ENCODE data around the gene MRPS11. TPM values are rescaled to one million over a fixed set of nuclear protein-coding genes. Genes with fewer than 3 reads are reported as not detected.
A peak's percentile ranks its signal among the peaks of the same experiment; 100 is the strongest.
"Not testable (repeated sequence)": the region's sequence is repeated elsewhere in the genome, so short reads cannot be mapped to it uniquely, and the experiment has no call there.

The MRPS11 gene
- total RNA-seq, 1 donor from 2014 or later = 30.8 TPM

DNA sequence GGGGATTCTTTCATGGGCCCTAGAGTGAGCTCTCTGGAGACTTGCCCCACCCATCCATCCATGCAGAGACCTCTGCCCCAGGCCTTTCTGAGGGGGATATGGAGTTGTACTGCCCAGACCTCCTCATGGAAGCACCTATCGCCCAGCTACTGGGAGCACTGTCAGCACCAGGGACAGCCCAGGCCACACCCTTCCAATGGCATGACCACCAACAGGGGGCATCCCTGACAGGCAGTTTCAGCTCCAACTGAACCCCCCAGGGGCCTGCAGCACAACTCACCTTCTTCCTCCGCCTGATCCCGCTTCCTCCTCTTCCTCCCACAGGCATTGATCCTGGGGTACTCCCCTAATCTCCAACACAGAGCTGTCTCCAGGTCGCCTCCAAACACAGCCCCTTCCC, 21.8 kb downstream of the MRPS11 start:
- DNase-seq (ENCODE audit: low read depth in 2 of 2) = no peak

DNA sequence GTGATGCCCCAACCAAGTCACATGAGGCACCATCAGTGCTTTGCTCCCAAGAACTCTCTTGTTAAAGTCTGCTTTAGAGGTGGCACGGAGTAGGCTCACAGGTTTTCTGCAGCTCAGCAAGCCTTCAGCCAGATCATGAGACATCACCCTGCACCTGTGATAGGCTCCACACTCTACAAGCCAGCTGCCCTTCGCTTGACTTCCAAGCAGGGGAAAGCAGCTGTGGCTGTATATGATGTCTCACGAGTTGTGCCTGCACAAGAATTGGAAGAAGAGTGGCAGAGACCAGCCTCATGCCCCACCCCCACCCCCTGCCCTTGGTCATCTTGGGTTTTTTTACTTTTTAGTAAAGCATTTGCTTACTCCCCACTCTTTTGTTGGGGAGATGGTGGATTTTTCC, 22.5 kb downstream of the MRPS11 start:
- no peak for DNase-seq (ENCODE audit: low read depth in 2 of 2)

DNA sequence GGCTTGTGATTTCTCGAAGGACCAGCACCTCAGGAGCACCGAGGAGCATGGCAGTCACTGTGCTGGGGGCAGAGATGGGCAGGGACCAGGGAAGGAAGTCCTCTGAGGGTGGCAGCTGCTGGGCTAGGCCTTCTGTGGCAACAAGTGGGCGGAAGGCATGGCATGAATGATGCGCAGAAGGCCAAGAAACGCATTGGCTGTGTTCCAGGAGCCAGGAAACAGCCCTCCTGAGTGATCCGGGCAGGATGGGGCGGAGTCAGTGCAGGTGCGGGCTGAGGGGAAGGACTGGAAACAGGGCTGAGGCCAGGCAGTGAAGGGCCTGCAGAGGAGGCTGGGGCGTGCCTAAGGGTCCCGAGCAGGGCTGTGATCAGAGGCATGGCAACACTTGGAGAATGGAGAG, 23.6 kb downstream of the MRPS11 start:
- DNase-seq (ENCODE audit: low read depth in 2 of 2) = no peak

DNA sequence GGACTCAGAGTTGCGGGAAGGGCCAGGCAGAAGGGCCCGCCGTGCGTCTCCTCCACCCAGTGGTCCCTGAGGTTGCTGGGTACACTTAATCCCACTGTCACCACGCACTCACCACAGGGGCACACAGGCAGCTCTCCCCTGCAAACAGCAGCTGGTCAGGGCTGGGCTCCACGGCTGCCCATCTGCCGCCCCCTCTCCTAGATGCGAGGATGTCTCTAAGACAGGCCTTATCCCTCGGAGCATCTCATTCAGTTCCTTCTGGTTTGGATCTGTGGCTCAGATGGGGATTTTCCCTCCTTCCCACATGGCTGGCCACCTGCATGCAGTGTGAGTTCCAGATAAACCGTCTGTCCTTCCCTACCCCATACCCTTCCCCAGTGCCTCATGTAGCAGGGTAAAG, 26.3 kb downstream of the MRPS11 start:
- DNase-seq (ENCODE audit: low read depth in 2 of 2) = no peak

DNA sequence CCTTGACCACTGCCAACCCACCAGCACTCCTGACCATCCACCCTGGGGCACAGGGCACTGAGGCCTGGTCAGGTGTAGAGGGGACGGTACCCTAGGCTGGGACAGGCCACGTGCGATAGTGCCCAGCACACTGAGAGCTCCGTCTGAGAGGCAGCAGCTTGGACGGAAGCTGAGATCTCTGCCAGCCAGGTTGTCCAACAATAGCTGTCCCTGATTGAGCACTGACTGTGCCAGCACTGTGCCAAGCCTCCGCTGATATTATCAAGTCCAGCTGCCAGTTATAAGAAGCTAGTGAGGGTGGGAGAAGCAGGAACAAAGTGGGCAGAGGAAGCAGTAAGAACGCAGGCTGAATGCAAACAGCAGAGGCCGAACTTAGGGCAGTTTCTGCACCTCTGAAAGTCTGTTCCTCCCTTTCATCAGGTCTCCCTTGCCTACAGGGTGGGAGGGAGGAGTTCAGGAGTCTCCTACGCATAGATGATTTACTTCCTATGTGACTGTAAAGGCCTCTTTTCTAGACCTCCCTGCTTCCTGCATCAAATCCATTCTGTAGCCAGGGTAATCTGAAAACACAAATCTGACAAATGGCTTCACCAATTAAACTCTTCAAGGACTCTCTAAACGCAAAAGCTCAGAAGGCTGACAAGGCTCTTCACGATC, 29.7 kb downstream of the MRPS11 start:
- DNase-seq (ENCODE audit: low read depth in 2 of 2) = no peak

DNA sequence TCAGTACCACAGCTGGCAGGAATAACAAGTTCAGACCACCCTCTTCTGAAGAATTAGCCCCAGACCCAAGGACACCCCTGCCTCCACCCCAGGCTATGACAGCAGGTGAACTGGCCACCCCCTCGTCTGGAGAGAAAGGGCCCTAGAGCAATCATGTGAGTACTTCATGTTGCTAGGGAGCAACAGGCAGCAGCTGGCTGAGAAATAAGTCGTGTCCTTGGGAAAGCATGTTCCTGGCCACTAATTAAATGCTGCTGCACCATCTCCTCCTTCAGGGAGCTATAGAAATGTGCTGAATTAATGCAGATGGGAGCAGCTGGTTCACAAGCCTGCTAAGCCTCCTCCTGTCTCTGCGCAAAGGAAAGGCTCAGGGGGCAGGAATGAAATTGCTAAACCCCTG, 31.5 kb downstream of the MRPS11 start:
- DNase-seq (ENCODE audit: low read depth in 2 of 2) = no peak

DNA sequence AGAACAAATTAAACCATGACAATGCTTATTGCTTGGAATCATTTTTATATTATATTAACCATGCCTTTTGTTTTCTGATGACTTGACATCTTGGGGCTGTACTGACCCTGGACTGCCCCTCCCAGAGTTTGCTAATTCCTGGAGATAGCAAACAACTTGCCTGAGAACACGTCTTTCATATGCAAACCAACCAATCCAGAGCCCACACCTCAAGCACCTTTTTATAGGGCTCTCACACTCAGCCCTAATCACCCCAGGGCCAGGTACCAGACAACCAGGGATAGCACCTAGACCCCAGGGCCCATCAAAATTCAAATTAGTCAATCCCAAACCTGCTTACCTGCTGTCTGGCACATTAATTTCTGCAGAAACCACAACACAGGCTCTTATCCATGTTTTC, 36.9 kb downstream of the MRPS11 start:
- DNase-seq (ENCODE audit: low read depth in 2 of 2) = no peak

DNA sequence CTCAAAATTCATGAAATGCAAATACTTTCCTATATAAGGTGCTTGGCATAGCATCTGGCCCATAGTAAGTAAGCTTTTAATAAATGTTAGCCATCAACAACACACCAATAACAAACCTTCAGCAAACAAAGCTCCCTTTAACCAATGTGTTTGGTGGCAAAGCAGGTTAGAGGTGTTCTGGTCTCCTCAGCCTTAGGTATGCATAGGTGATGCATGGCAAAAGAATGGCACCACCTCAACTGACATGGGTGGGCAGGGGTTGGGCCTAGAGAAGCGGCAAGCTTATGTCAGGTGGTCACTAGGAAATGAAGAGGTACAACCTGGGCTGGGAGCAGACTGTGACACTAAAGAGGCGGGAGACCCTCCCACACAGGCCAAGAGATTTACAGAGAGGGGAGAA, 38.2 kb downstream of the MRPS11 start:
- DNase-seq (ENCODE audit: low read depth in 2 of 2) = no peak

DNA sequence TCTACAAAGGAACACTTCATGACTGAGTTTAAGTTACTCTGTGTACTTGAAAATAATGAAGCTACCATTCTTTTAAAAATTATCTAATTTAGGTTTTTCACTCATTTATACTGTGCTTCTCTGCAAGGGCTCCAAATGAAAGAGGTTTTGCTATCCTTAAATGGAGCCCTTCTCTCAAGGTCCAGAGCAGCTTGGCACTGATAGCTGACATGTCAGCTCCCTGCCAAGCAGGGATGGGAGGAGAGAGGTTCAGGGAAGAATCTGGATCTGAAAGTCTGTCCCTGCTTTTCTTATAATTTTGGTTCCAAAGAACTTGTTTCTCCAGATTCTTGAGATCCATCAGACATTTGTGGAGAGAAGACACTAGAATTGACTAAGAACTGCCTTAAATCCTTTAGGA, 39.1 kb downstream of the MRPS11 start:
- DNase-seq (ENCODE audit: low read depth in 2 of 2) = no peak

DNA sequence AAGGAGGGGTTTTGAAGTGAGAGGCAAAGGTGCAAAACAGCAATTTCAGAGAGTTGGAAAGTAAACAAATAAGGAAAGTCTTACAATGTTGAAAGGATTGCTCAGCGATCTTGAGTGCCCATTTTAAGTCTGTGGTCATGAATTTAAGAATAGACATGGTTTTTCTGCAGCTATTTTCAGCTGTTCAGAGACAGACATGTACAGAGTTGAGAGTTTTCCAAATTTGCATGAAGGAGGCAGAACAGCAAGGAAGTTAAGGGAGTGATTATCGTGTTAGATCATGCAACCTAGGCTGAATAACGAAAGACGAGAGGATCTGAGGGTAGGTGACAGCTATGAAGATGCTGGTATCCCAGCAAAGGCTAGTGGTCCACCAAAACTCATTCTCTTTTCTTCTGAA, 41.8 kb downstream of the MRPS11 start:
- DNase-seq (ENCODE audit: low read depth in 2 of 2) = no peak

DNA sequence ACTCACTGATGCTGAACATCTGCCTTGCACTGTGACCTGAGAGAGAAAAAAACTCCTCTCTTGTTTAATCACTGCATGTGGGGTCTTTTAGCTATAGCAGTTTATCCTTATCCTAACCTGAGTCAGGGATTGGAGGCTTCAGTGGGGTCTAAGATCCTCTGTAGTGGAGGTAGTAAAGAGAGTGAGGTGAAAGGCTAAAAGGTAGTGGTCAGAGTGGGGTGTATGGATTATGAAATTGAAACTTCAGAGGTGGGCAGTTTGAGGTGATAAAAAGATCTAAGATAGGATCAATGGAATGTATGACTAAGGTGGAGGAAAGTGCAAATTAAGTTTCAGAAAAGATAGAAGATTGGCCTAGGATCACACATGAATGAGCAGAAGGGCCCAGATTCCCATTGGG, 42.5 kb downstream of the MRPS11 start:
- DNase-seq (ENCODE audit: low read depth in 2 of 2) = no peak

DNA sequence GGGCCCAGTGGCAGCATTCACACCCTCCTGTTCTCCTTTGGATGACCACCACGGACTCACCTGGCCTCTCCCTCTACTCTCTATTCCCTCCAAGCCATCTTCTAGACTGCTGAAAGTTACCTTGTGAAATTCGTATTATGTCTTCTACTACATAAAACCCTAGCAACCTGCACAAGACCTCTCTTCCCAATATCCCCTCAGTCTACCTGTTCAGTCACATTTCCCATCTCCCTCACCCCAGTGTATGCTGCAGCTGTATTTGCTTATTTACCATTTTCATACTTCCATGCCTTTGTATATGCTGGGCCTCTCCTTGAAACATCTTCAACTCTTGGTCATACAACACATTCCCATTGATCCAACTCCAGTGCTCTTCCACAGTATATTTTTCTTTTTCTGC, 43.7 kb downstream of the MRPS11 start:
- no peak for DNase-seq (ENCODE audit: low read depth in 2 of 2)

DNA sequence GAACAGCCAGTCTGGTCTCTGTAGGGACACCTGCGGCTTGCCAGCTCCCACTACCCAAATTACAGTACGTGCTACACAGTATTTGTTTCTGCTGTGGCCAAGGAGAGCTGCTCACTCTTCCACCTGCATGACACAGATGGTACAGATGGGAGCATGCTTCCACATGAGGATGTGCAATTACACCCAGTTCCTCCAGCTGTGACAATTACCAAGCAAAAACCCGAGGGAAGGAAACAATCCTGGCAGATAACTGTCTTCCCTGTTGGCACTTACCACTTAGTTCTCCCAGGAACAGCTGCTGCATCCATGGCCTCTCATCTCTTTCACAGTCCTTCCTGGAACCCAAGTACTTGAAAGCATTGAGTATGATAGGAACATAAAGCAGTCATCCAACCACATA, 44.6 kb downstream of the MRPS11 start:
- DNase-seq (ENCODE audit: low read depth in 2 of 2) = no peak

DNA sequence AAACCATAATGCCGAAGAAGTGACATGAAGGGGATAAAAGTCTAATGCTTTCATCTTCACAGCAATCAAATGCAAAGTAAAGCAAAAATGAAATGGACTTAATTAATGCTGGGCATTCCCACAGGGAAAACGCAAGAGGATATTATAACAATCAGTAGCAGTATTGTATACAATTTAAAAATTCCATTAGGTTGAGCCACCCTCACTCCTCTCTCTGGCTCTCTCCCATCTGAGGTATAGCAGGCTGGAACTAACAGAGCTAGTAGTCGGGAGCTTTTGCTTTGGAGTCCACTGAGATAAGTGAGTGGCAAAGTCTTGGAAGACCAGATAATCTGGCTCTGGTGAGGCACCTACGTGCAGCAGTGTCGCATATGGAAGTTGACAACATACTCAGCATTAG, 45.1 kb downstream of the MRPS11 start:
- no peak for DNase-seq (ENCODE audit: low read depth in 2 of 2)

DNA sequence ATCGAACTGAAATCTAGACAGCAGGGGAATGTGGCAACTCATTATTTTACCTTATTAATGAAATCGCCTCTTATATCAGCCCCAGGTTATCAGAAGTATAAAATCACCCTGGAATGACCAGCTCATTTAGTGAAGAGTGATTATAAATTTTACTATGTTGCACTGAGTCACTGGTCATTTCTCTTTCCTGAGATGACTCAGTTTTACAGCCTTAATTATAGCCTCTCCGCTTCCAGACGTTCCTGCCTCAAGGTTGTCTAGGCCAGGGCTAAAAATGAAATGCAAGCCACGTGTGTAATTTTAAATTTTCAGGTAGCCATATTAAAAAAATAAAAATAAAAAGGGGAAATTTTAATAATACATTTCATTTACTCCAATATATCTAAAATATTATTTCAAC, 45.7 kb downstream of the MRPS11 start:
- DNase-seq (ENCODE audit: low read depth in 2 of 2) = peak in 1 of 2 donors; percentile 15

DNA sequence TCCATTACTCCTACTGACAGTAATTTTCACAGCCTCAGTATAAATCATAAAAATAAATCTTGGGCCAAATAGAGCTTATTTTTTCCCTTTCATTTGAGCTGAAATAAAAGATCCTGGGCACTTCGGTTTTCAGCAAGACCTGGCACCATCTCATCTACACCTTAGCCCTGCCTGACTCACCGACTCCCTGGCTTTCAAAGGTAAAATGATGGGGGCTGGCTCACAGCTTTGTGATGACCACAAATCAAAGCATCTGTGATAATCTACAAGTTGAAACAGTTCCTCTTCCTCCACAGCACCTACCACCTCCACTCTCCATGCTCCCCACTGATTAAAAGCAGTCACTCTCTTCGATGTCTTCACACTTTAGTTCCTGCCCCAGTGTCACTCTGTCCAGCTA, 51.4 kb downstream of the MRPS11 start:
- no peak for DNase-seq (ENCODE audit: low read depth in 2 of 2)

DNA sequence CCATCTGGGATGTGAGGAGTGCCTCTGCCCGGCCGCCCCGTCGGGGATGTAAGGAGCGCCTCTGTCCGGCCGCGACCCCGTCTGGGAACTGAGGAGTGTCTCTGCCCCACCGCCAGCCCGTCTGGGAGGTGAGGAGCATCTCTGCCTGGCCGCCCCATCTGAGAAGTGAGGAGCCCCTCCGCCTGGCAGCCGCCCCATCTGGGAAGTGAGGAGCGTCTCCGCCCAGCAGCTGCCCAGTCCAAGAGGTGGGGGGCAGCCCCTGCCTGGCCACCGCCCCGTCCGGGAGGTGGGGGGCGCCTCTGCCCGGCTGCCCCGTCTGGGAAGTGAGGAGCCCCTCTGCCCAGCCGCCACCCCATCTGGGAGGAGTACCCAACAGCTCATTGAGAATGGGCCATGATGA, 56.6 kb downstream of the MRPS11 start:
- not testable (repeated sequence) for DNase-seq (ENCODE audit: low read depth in 2 of 2)

DNA sequence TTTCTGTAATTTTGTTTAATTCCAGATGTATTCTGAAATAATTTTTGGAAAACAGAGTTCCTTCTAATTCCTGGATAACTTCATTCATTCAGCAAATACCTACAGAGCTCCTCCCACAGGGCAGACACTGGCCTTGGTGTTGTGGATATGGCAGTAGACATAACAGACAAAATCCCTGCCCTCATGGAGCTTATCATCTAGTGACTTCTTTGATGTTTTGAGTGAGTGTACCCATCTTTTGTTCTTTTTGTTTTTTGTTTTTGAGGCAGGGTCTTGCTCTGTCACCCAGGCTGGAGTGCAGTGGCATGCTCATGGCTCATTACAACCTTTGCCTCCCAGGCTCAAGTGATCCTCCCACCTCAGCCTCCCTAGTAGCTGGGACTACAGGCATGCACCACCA, 57.9 kb downstream of the MRPS11 start:
- DNase-seq (ENCODE audit: low read depth in 2 of 2) = no peak

DNA sequence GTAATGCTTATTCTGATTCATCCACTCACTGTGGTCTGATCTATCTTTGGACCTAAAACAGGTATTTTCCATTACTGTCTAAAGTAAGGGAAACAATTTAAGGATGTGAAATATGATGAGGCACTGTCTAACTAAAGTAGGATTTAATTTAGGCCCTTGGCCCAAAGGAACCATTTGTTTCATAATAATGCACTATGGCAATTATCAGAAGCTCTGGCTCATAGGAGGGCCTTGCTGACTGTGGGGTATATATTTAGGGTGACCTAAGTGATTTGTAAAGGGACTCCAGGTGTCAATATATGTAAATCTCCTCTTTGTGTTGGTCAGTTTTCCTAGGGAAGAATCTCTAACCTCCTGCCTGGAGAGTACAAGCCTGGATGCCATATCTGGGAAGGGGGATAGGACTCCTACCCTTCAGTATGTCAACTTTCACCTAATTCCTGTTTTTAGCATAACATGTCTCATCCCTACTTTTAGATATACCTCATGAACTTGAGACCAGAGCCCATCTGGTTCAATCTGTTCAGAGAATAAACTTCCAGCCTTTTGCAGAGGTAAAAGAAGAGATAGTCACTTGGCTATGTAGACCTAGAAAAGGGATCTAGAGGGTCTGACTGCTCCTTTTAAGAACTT, 58.9 kb downstream of the MRPS11 start:
- no peak for DNase-seq (ENCODE audit: low read depth in 2 of 2)

DNA sequence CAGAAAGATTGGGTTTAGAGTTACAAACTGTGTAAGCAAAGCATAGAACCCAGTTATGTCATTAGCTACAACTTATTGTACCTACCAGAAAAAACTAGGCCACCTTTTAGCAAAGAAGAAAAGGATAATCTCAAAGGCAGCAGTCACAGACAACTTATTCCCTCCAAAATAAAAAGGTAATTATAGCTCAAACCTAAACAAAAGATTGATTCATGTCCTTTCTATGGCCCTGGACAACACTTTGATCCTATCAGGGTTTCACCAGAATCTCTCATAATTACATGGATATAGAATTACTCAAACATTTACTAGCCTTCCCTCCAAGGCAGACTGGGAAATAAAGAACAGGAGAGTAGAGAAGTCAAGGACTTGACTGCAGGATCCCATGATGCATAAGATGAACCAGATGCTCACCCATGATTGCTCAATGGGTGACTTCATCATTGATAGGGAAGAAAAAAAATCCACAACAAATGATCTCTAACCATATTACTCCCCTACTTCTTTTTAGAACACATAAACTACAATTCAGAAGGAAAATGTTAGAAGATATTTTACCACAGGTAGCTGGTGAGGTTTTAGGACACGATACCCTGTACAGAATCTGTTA, 61.6 kb downstream of the MRPS11 start:
- DNase-seq (ENCODE audit: low read depth in 2 of 2) = no peak
